Activated gamma-delta T cell (primary cell): ENCODE results near the gene GDPGP1.
"Not testable (repeated sequence)": the region's sequence is repeated elsewhere in the genome, so short reads cannot be mapped to it uniquely, and the experiment has no call there.

Source experiments
- DNase-seq: peaks from one replicate; lab custom pipeline; 2025; lab: John Stamatoyannopoulos, UW
- total RNA-seq, 2 donors: gene quantifications; one replicate each; lab custom pipeline; 2026; lab: John Stamatoyannopoulos, UW

GDPGP1 gene
- total RNA-seq = 3.9 to 4.8 reads per million in 2 donors

GRCh38 chr15:90234096-90234988, at the start of gene GDPGP1:
GDPGP1 (plus strand) TSS chr15:90234209; CDS start chr15:90240909, 6,700 bp downstream.
- DNase-seq = peak; percentile 98

GRCh38 chr15:90184786-90185704, 49.0 kb upstream of the GDPGP1 start:
- peak; percentile 30 for DNase-seq

DNA sequence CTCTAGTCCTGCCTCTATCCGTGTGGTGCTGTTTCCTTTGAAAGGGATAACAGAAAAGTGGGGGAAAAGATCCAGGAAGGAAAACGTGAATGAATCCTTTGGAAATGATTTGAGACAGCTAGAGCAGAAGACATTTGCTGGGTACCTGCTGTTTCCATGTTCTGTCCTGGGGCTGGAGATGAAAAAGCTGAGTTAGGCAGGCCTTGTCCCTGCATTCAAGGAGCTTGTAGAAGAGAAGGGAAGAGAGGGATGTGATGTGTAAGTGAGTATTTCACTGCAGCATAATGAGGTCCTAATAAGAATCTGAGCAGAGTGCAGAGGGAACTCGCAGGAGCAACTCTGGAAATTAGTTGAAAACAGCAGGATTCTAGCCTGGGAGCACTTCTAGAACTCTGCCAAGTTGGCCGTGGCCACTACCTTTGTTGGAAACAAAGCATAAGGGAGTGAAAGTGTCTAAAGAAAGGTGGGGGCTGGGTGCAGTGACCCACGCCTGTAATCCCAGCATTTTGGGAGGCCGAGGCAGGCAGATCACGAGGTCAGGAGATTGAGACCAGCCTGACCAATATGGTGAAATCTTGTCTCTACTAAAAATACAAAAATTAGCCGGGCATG, 46.6 kb upstream of the GDPGP1 start:
- DNase-seq = no peak

GRCh38 chr15:90188065-90188464, 45.9 kb upstream of the GDPGP1 start:
- DNase-seq = not testable (repeated sequence)

DNA sequence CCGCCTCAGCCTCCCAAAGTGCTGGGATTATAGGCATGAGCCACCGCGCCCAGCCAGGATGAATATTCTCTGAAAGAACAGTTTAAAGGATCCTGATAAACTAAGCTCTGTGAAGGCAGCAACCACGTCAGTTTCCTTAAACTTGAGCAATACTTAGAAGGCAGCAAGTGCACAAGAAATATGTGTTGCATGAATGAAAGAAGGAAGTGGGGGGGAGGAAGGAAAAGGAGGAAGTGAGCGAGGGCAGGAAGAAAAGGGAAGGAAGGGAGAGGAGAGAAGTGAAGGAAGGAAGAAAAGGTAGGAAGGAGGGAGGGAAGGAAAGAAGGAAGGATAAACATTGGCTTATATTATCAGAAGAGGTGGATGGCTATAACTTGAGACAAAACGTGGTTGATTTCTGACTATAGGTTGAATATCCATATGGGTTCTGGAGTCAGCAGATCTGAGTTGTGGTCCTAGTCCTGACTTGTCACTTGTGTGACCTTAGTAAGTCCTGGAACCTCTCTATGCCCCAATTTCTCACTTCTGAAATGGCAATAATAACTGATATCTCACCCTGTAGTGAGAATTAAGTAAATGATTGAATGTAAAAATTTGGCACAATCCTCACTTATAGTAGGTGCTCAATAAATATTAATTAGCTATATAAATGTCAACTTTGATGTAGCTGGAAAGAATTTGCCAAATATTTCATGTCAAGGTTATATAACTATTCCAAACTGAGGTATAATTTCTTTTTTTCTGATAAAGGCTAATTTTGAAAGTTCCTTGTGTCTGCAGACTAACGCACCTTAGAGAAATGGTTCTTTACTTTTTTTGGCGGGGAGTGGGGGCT, 44.9 kb upstream of the GDPGP1 start:
- no peak for DNase-seq

GRCh38 chr15:90189781-90190467, 44.1 kb upstream of the GDPGP1 start:
- no peak for DNase-seq

DNA sequence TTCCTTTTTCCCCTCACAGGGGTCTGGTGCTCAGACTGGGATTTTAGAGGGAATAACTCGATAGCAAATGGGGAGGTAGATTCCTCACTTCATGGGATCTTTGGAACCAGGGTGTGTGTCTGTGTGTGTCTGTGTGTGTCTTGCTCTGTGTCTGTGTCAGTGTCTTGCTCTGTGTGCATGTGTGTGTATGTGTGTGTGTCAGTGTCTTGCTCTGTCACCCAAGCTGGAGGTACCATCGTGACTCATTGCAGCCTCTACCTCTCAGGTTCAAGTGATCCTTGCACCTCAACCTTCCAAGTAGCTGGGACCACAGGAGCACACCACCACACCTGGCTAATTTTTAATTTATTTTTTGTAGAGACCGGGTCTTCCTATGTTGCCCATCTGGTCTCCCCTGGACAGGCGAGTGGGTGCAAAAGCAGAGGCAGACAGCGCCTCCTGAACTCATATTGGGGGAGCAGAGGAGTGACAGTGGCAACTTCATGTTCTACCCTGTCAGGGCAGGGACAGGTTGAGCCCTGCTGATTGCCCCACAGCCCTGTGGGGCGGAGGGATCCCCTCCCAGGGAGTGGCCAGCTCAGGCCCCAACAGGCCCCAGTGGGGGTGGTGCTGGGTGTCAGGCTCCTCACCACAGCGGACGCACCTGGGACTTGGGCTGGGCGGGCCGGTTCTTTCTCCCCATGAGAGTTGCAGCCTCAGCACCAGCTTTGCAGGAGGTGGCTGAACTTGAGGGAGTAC, 43.2 kb upstream of the GDPGP1 start:
- DNase-seq = no peak

- no peak for DNase-seq
Measured at GRCh38 chr15:90191344-90191687, 42.7 kb upstream of the GDPGP1 start.

- no peak for DNase-seq
Measured at GRCh38 chr15:90191794-90192509, 42.1 kb upstream of the GDPGP1 start.

GRCh38 chr15:90192961-90193786, 40.8 kb upstream of the GDPGP1 start:
- no peak for DNase-seq

- DNase-seq = no peak
Measured at GRCh38 chr15:90194655-90195054, 39.4 kb upstream of the GDPGP1 start.

GRCh38 chr15:90200534-90201129, 33.4 kb upstream of the GDPGP1 start:
- no peak for DNase-seq

DNA sequence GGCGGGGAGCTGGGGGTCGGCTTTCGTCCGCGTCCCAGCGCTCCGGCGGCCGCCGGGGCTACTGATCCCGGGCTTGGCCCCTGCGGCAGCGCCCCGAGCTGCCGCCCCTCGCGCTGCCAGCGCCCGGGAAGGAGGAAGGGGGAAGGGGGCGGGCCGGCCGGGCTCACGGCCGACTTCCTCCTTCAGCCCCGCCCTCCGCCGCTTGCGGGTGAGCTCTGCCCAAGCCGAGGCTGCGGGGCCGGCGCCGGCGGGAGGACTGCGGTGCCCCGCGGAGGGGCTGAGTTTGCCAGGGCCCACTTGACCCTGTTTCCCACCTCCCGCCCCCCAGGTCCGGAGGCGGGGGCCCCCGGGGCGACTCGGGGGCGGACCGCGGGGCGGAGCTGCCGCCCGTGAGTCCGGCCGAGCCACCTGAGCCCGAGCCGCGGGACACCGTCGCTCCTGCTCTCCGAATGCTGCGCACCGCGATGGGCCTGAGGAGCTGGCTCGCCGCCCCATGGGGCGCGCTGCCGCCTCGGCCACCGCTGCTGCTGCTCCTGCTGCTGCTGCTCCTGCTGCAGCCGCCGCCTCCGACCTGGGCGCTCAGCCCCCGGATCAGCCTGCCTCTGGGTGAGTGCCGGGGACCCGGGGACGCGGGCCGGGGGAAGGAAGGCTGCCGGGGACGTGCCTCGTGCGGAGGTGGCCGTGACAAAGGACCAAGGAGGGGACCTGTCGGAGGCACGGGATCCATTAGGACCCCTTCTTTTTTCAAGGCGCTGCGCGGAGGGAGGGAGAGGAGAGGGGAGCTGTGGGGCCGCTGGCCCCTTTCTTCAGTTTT, 32.7 kb upstream of the GDPGP1 start, which contains the start of gene SEMA4B:
Gene SEMA4B, plus strand, starts transcription at position 201 of the 814 bp plus-strand sequence. Its CDS starts 249 bp downstream, at position 450.
- peak; percentile 62 for DNase-seq

DNA sequence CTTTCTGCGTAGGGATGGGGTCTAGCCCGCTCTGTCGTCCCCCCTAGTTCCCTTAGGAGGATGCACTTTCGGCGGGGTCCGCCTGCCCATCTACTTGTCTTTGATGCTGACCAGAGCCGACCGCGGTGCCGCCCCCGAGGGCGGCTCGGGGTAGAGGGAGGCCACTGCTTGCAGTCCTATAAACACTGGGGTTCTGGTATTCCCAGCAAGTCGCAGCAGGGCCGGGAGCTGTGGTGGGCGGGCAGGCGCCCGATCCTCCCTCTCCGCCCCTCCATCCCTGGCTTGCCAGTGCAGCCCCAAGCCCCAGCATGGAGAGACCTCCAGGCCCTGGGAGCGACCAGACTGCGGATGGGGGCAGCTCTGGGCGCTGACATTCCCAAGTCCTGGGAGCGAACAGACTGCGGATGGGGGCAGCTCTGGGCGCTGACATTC, 32.0 kb upstream of the GDPGP1 start:
- DNase-seq = no peak

GRCh38 chr15:90202929-90203328, 31.1 kb upstream of the GDPGP1 start:
- no peak for DNase-seq

GRCh38 chr15:90203473-90203872, 30.5 kb upstream of the GDPGP1 start:
- DNase-seq = no peak

- DNase-seq = no peak
Measured at GRCh38 chr15:90203922-90204321, 30.1 kb upstream of the GDPGP1 start.
